ENCODE results near the gene HTD2. TPM values are rescaled to one million over a fixed set of nuclear protein-coding genes. Genes with fewer than 3 reads are reported as not detected.

HTD2 gene
- total and polyA plus RNA-seq, 9 donors: 7.3 to 12.0 (median 9.2) TPM

GRCh38 chr3:58307639-58308215 lies 1.4 kb downstream of the HTD2 start:
- DNase-seq: peak in 2 of 5 donors; percentile 42 to 48
- WGBS, 3 donors: 15 to 23% (median 16%) methylated on average over 10 of the region's 10 CpGs
- peak overlapping the region in 1 of 2 donors; percentile 99 for H3K27ac ChIP-seq

GRCh38 chr3:58308728-58309127 lies 2.4 kb downstream of the HTD2 start:
- H3K9me3 ChIP-seq: no peaks in the 10 kb centered on the region
- no peak overlapping the region for H3K27ac ChIP-seq
- intact Hi-C loops (cut with DNase I): loop anchor here in 3 of 4 donors (5.0 to 10.0 kb wide), 3 partner anchors 71 to 224 kb away; partner anchors contain the start of gene ABHD6 (in 2 of the 3)
- DNase-seq: peak in 3 of 5 donors; percentile 27 to 47 (median 41)
- WGBS, 3 donors: 10 to 25% (median 23%) methylated on average over 1 of the region's 1 CpG
- peaks cover 10% of the 10 kb centered on the region for H3K4me1 ChIP-seq (ENCODE audit: insufficient read depth)
- H3K27me3 ChIP-seq: no peaks in the 10 kb centered on the region
- H3K4me3 ChIP-seq: peak overlapping the region; percentile 2
- TF ChIP-seq EP300 (IDR thresholded peaks at IDR 0.05) (no peak), POLR2A (IDR thresholded peaks at IDR 0.05) (no peak)
- TF ChIP-seq, protein P1, sequence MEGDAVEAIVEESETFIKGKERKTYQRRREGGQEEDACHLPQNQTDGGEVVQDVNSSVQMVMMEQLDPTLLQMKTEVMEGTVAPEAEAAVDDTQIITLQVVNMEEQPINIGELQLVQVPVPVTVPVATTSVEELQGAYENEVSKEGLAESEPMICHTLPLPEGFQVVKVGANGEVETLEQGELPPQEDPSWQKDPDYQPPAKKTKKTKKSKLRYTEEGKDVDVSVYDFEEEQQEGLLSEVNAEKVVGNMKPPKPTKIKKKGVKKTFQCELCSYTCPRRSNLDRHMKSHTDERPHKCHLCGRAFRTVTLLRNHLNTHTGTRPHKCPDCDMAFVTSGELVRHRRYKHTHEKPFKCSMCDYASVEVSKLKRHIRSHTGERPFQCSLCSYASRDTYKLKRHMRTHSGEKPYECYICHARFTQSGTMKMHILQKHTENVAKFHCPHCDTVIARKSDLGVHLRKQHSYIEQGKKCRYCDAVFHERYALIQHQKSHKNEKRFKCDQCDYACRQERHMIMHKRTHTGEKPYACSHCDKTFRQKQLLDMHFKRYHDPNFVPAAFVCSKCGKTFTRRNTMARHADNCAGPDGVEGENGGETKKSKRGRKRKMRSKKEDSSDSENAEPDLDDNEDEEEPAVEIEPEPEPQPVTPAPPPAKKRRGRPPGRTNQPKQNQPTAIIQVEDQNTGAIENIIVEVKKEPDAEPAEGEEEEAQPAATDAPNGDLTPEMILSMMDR (IDR thresholded peaks at IDR 0.05): no peak
- no peaks in the 10 kb centered on the region for H3K36me3 ChIP-seq

More at GRCh38 chr3:58307639-58308215, 1.4 kb downstream of the HTD2 start:
- TF ChIP-seq EP300 (IDR thresholded peaks at IDR 0.05): no peak
- TF ChIP-seq, protein P1 (IDR thresholded peaks at IDR 0.05): peak in 1 of 3 donors; percentile 30
- H3K36me3 ChIP-seq: no peaks in the 10 kb centered on the region
- H3K27me3 ChIP-seq: no peaks in the 10 kb centered on the region
- H3K4me3 ChIP-seq: peak overlapping the region; percentile 77
- intact Hi-C loops (cut with DNase I): loop anchor here in 3 of 4 donors (5.0 to 10.0 kb wide), 3 partner anchors 70 to 225 kb away; partner anchors contain the start of gene ABHD6 (in 2 of the 3)
- H3K4me1 ChIP-seq (ENCODE audit: insufficient read depth): peaks cover 10% of the 10 kb centered on the region
- no peaks in the 10 kb centered on the region for H3K9me3 ChIP-seq

GRCh38 chr3:58317811-58318210 lies 11.5 kb downstream of the HTD2 start:
- intact Hi-C loops (cut with DNase I): loop anchor here in 2 of 4 donors (5.0 kb wide), 2 partner anchors 94 to 99 kb away; no protein-coding TSS in a partner anchor
- Histone ChIP-seq H3K4me1 (ENCODE audit: insufficient read depth) (no peaks in the 10 kb centered on the region), H3K27me3 (no peaks in the 10 kb centered on the region), H3K27ac (no peak overlapping the region), H3K9me3 (no peaks in the 10 kb centered on the region), H3K36me3 (no peaks in the 10 kb centered on the region), H3K4me3 (no peak overlapping the region)
- TF ChIP-seq, protein P1 (IDR thresholded peaks at IDR 0.05): no peak
- 77 to 78% (median 78%) methylated on average over 2 of the region's 2 CpGs for WGBS, 3 donors
- no peak for DNase-seq

GRCh38 chr3:58321791-58322190 lies 15.5 kb downstream of the HTD2 start:
- Histone ChIP-seq H3K36me3 (no peaks in the 10 kb centered on the region), H3K27me3 (no peaks in the 10 kb centered on the region), H3K9me3 (no peaks in the 10 kb centered on the region), H3K4me1 (ENCODE audit: insufficient read depth) (peaks cover 10% of the 10 kb centered on the region), H3K4me3 (no peak overlapping the region), H3K27ac (no peak overlapping the region)
- intact Hi-C loops (cut with DNase I): loop anchor here in 3 of 4 donors (5.0 to 10.0 kb wide), 3 partner anchors 173 to 213 kb away; partner anchors contain the start of genes ACOX2 (in 1 of the 3) and KCTD6 (in 1 of the 3)
- DNase-seq: no peak
- TF ChIP-seq EP300 (IDR thresholded peaks at IDR 0.05) (no peak), POLR2A (IDR thresholded peaks at IDR 0.05) (no peak)
- TF ChIP-seq, protein P1 (IDR thresholded peaks at IDR 0.05): no peak
- WGBS, 3 donors: 90 to 97% (median 92%) methylated on average over 7 of the region's 7 CpGs
